Adrenal gland (tissue), 12 donors: ENCODE measurements around the gene NENF. TPM values are rescaled to one million over a fixed set of nuclear protein-coding genes. Genes with fewer than 3 reads are reported as not detected.

Experiments
- DNase-seq, 7 donors: peaks; one replicate each; pipeline ENCODE4 v3.0.0-alpha.2; 2019 to 2020
- H3K27ac ChIP-seq, 5 donors: fragments of 200-600 bp; sonication (generic) in 4 of 5; 1 replicate in 3 of 5; 2 replicates in 2 of 5; pipeline versions ENCODE4 v1.5.1 to v1.8.0; 2016 to 2020; ENCODE audit warnings: mild to moderate bottlenecking in 1 of 5
- H3K27me3 ChIP-seq: fragments of 200-600 bp; 2 replicates; pipeline ENCODE4 v1.8.0; 2021
- H3K36me3 ChIP-seq, 2 donors: fragments of 200-600 bp; replicated peaks in 1 of 2; 1 replicate in 1 of 2; 2 replicates in 1 of 2; pipeline versions ENCODE4 v1.5.1 to v1.8.0; 2018 to 2022
- H3K4me1 ChIP-seq, 2 donors: fragments of 200-600 bp; replicated peaks in 1 of 2; 1 replicate in 1 of 2; 2 replicates in 1 of 2; pipeline versions ENCODE4 v1.5.1 to v1.8.0; 2018 to 2021
- H3K4me3 ChIP-seq, 4 donors: fragments of 200-600 bp; sonication (generic) in 3 of 4; one replicate each; pipeline ENCODE4 v1.5.1; 2016 to 2018
- H3K9me3 ChIP-seq, 3 donors: fragments of 200-600 bp; sonication (generic) in 1 of 3; replicated peaks in 1 of 3; 1 replicate in 2 of 3; 2 replicates in 1 of 3; pipeline versions ENCODE4 v1.5.1 to v1.8.0; 2016 to 2021
- CTCF ChIP-seq, 6 experiments: fragments of 450-650 bp in 4 of 6; fragments of 200-600 bp in 2 of 6; sonication (generic) in 1 of 6; IDR thresholded peaks; 1 replicate in 5 of 6; 2 replicates in 1 of 6; pipeline versions ENCODE4 v1.5.1 to v1.8.0; 2016 to 2021; ENCODE audit warnings: antibody characterized with exemption in 6 of 6, mild to moderate bottlenecking in 2 of 6, moderate library complexity in 1 of 6
- POLR2A ChIP-seq, 2 donors: fragments of 450-650 bp; IDR thresholded peaks; one replicate each; pipeline ENCODE4 v1.6.1; 2017; ENCODE audit warnings: antibody characterized with exemption in 2 of 2, mild to moderate bottlenecking in 2 of 2, moderate library complexity in 1 of 2
- WGBS, 4 donors: extraction: QIAGEN DNeasy Blood & Tissue Kit in 2 of 4; methylation state at CpG; one replicate each; pipeline versions ENCODE4 v1.1.5 to v1.1.7; 2013 to 2017; 5-methylcytosine and 5-hydroxymethylcytosine counted together
- intact Hi-C, 2 donors: fragments of 100-400 bp; cut with DNase I; formaldehyde crosslinking; loops; one replicate each; pipeline versions ENCODE4 v1.14.1 to v1.15.0; 2022 to 2023
- polyA plus RNA-seq, 3 donors: library from polyadenylated mRNA; stranded (reverse); fragments of 200-250 nt in 2 of 3; fragments of 350-450 nt in 1 of 3; fragmentation: Illumina TruSeq in 1 of 3; extraction: RNeasy Lipid Tissue Mini Kit (QIAGEN cat#74804) in 1 of 3; gene quantifications; one replicate each; pipeline ENCODE4 v1.2.3, GENCODE V29; 2013 to 2014
- total RNA-seq, 9 donors: library from RNA; depleted of rRNA in 4 of 9; stranded (reverse); fragments of >200 nt in 4 of 9; fragments of 120-200 nt in 1 of 9; fragmentation: NEBNext Ultra II Directional in 1 of 9; extraction: Animal tissue kit (Norgen Biotek cat#: 25700) in 1 of 9; gene quantifications; one replicate each; pipeline versions ENCODE4 v1.1.0 to v1.2.4, GENCODE V29; 2013 to 2023
- donor health status: healthy with polysubstance abuse.
- donor health status: Bipolar disorder and iron deficiency.
- donor health status: DM: yes; HTN: yes; CAD: no.
- donor health status: DM: no; HTN: no; CAD: no.
- donor health status: DM: no; HTN: no; CAD: no.
- donor health status: DM: yes; HTN: yes; CAD: no.

NENF gene
- total and polyA plus RNA-seq, 12 donors = 42.6 to 226 (median 82.2) TPM

GRCh38 chr1:212438831-212439237, 6.1 kb downstream of the NENF start:
- Histone ChIP-seq H3K4me3 (no peak overlapping the region), H3K27ac (no peak overlapping the region), H3K36me3 (no peaks in the 10 kb centered on the region), H3K9me3 (no peaks in the 10 kb centered on the region), H3K27me3 (no peaks in the 10 kb centered on the region), H3K4me1 (peaks cover under 1 to 6% of the 10 kb centered on the region in 2 donors)
- 97 to 98% (median 98%) methylated on average over 2 of the region's 2 CpGs for whole genome bisulfite sequencing, 4 donors
- no peak for TF ChIP-seq CTCF (IDR thresholded peaks at IDR 0.05)
- TF ChIP-seq POLR2A (IDR thresholded peaks at IDR 0.05) = no peak
- intact Hi-C loops = no loop called here
- DNase-seq = no peak

- no peak overlapping the region for H3K4me3 ChIP-seq
- H3K27ac ChIP-seq = no peak overlapping the region
- intact Hi-C loops = no loop called here
- TF ChIP-seq POLR2A (IDR thresholded peaks at IDR 0.05) (no peak), CTCF (IDR thresholded peaks at IDR 0.05) (no peak)
- no peaks in the 10 kb centered on the region for H3K9me3 ChIP-seq
- H3K36me3 ChIP-seq = no peaks in the 10 kb centered on the region
- H3K4me1 ChIP-seq = no peaks in the 10 kb centered on the region
- no peak for DNase-seq
- WGBS, 4 donors = 80 to 90% (median 86%) methylated on average over 9 of the region's 9 CpGs
- no peaks in the 10 kb centered on the region for H3K27me3 ChIP-seq
Observed at GRCh38 chr1:212440419-212440818, 7.7 kb downstream of the NENF start.

GRCh38 chr1:212442408-212442807, 9.7 kb downstream of the NENF start:
- Histone ChIP-seq H3K27ac (no peak overlapping the region), H3K9me3 (no peaks in the 10 kb centered on the region), H3K4me3 (no peak overlapping the region), H3K36me3 (peaks cover 0 to 7% of the 10 kb centered on the region in 2 donors), H3K4me1 (no peaks in the 10 kb centered on the region), H3K27me3 (no peaks in the 10 kb centered on the region)
- no peak for TF ChIP-seq POLR2A (IDR thresholded peaks at IDR 0.05)
- TF ChIP-seq CTCF (IDR thresholded peaks at IDR 0.05) = no peak
- intact Hi-C loops = no loop called here
- DNase-seq = no peak
- 97 to 98% (median 98%) methylated on average over 5 of the region's 5 CpGs for WGBS, 4 donors

GRCh38 chr1:212446333-212446732, 13.6 kb downstream of the NENF start:
- no peak for DNase-seq

More at GRCh38 chr1:212446333-212446732, 13.6 kb downstream of the NENF start:
- Histone ChIP-seq H3K4me3 (no peak overlapping the region), H3K27me3 (no peaks in the 10 kb centered on the region), H3K36me3 (peaks cover 0 to 7% of the 10 kb centered on the region in 2 donors), H3K27ac (no peak overlapping the region), H3K4me1 (no peaks in the 10 kb centered on the region), H3K9me3 (no peaks in the 10 kb centered on the region)
- TF ChIP-seq POLR2A (IDR thresholded peaks at IDR 0.05) (no peak), CTCF (IDR thresholded peaks at IDR 0.05) (no peak)
- WGBS, 4 donors = 89 to 95% (median 91%) methylated on average over 8 of the region's 8 CpGs
- intact Hi-C loops = no loop called here
